ENCODE data around the gene NPM1. TPM values are rescaled to one million over a fixed set of nuclear protein-coding genes. Genes with fewer than 3 reads are reported as not detected.

Gene NPM1
- total and polyA plus RNA-seq, 2 of the 13 experiments (the other 11 are each of a cell fraction or from before 2014, with no cell fraction given): 2,047 to 3,353 TPM

GRCh38 chr5:171387970-171388815 is 544 bp downstream of the NPM1 start (continued):
- no peak for TF ChIP-seq SP1 (IDR thresholded peaks at IDR 0.05)
- TF ChIP-seq SP1 (CRISPR knock-in tag; IDR thresholded peaks at IDR 0.05): 0 out of 2 replicates have a peak, but pooled peaks have one; percentile 26
- TF ChIP-seq TOPORS (CRISPR knock-in tag; IDR thresholded peaks at IDR 0.05): 0 out of 2 replicates have a peak, but pooled peaks have one; percentile 53
- peak; percentile 65 for TF ChIP-seq POLR2AphosphoS5 (IDR thresholded peaks at IDR 0.05; ENCODE audit: low read depth, low read length)
- TF ChIP-seq AGO2 (optimal IDR thresholded peaks at IDR 0.05; ENCODE audit: low read depth, low read length): peak; percentile 98
- peak; percentile 90 for TF ChIP-seq ZFP37 (CRISPR knock-in tag; IDR thresholded peaks at IDR 0.05; ENCODE audit: borderline replicate concordance)
- no peak for TF ChIP-seq GPN1 (CRISPR knock-in tag; IDR thresholded peaks at IDR 0.05; ENCODE audit: borderline replicate concordance)
- TF ChIP-seq GLI4 (CRISPR knock-in tag; IDR thresholded peaks at IDR 0.05; ENCODE audit: borderline replicate concordance): peak; percentile 21; the same call in 1 of the 2 replicates
- 0 out of 2 replicates have a peak, but pooled peaks have one; percentile 34 for TF ChIP-seq ZNF224 (CRISPR knock-in tag; IDR thresholded peaks at IDR 0.05)
- peak; percentile 54; the same call in 1 of the 2 replicates for TF ChIP-seq SIN3A (IDR thresholded peaks at IDR 0.05; ENCODE audit: borderline replicate concordance, low read depth, low read length)
- peak; percentile 54; the same call in 1 of the 2 replicates for TF ChIP-seq HINFP (CRISPR knock-in tag; IDR thresholded peaks at IDR 0.05; ENCODE audit: low read depth)
- peak; percentile 82; the same call in 1 of the 2 replicates for TF ChIP-seq TERF1 (CRISPR knock-in tag; IDR thresholded peaks at IDR 0.05)
- no peak for TF ChIP-seq FUBP1 (CRISPR knock-in tag; IDR thresholded peaks at IDR 0.05; ENCODE audit: borderline replicate concordance)
- no peak for TF ChIP-seq ZNF10 (CRISPR knock-in tag; IDR thresholded peaks at IDR 0.05; ENCODE audit: borderline replicate concordance, low read depth)
- TF ChIP-seq ADNP (CRISPR knock-in tag; IDR thresholded peaks at IDR 0.05): no peak
- TF ChIP-seq ZNF451 (CRISPR knock-in tag; IDR thresholded peaks at IDR 0.05): peak; percentile 88
- TF ChIP-seq ZBTB26 (CRISPR knock-in tag; IDR thresholded peaks at IDR 0.05; ENCODE audit: borderline replicate concordance): peak; percentile 65; the same call in 1 of the 2 replicates
- peak; percentile 100 for TF ChIP-seq MNT (IDR thresholded peaks at IDR 0.05)
- peak; percentile 45; the same call in 1 of the 2 replicates for TF ChIP-seq BRF2 (CRISPR knock-in tag; IDR thresholded peaks at IDR 0.05)
- peak; percentile 97 for TF ChIP-seq ARNTL (CRISPR knock-in tag; IDR thresholded peaks at IDR 0.05)

Measured in HepG2 (cell line).